ENCODE measurements around the gene TRMT10A.
"Not testable (repeated sequence)": the region's sequence is repeated elsewhere in the genome, so short reads cannot be mapped to it uniquely, and the experiment has no call there.

Gene TRMT10A

DNA sequence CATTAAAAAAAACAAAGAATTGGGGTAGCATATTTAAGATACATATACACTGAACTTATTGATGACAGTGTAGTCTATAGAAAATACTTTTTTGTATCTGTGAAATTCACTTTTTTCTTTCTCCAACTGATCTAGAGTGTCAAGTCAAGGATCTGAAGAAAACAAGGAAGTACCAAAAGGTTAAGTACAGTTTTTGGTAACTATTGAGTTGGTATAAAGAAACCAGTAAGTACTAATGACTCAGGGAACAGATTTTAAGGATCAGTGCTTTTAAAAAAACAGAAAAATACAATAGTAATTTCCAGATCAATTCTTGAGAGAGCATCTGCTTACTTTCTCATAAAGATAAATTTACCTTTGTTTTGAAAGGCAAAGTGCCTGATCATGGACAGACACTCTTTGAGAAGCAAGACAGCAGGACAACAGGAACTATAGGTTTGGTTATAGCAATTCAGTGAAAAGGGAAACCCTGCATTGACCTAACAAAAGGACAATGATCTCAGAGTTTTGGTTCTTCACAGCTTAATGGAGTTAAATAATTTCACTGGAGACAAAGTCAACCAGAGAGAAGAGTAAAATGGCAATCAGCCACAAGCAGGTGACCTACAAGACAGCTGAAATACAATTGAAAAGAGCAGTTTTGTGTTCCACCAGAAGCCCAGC, 23.4 kb downstream of the TRMT10A start:
- no peak for DNase-seq

- no peak for DNase-seq
Observed at GRCh38 chr4:99537674-99538073, 26.2 kb downstream of the TRMT10A start.

DNA sequence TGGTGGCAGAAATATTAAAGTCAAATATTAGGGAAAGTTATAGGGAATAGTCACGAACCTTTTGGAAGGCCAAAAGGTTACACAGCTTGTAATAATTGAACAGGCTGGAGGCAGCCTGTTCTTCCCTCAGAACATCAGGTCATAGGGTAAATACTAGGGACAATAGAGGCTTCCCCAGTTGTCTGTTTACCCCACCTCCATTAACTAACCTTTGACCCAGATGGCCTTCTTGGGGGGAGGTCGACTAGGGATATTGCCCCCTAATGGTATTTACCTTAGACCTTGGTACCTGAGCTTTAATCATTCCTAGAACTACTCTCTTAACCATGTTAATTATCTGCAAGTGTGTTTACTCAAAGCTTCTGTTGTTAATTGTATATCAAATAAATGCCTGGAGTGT, 27.0 kb downstream of the TRMT10A start:
- no peak for DNase-seq

DNA sequence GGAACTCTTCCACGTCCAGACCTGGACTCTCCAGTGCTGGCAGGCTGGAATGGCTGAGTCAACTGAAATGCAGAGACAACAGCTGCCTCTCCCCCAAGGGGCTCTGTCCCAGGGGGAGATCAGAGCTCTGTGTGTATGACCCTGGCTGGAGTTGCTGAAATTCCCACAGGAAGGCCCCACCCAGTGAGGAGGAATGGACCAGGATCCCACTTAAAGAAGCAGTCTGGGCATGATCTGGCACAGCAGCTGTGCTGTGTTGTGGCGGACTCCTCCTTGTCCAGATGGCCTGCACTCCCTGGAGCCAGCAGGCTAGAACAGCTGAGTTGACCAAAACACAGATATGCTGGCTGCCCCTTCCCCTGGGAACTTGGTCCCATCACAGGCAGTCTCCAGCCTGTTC, 27.6 kb downstream of the TRMT10A start:
- DNase-seq: no peak

- DNase-seq: not testable (repeated sequence)
Observed at GRCh38 chr4:99534699-99535098, 29.1 kb downstream of the TRMT10A start.

DNA sequence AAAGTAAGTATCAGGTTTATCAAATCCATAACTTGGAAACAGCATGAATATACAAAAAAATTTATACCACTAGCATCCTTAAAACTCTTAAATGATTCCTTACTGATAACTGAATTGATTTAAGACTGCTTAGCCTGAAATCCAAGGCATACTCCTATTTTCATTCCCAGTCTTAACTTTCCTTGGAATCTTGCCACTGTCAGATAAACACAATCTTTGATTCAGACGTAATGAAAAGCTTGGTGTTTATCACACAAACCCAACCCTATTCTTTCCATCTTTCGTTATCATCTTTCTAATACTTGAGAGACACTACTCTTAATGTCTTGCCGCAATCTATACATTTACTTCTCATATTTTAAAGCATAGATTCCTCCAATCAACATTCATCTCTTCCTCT, 33.9 kb downstream of the TRMT10A start:
- DNase-seq: no peak

DNA sequence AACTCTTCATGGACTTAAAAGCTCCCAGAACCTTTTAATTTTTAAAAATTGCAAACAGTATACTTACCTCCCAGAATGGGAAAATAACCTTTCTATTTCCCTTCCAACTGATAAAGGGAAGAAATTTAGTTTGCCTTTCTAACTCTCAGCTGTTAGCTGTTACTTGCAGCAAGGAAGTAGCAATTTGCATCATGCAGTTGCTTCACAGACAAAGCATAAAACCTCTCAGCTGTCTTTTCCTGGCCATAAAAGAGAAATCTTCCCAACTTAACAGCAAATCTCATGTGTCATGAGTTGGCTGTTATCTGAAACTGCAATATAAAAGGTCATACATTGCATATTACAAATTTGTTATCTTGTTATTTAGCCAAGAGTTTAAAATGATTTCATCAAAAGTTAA, 34.6 kb downstream of the TRMT10A start:
- DNase-seq: no peak

DNA sequence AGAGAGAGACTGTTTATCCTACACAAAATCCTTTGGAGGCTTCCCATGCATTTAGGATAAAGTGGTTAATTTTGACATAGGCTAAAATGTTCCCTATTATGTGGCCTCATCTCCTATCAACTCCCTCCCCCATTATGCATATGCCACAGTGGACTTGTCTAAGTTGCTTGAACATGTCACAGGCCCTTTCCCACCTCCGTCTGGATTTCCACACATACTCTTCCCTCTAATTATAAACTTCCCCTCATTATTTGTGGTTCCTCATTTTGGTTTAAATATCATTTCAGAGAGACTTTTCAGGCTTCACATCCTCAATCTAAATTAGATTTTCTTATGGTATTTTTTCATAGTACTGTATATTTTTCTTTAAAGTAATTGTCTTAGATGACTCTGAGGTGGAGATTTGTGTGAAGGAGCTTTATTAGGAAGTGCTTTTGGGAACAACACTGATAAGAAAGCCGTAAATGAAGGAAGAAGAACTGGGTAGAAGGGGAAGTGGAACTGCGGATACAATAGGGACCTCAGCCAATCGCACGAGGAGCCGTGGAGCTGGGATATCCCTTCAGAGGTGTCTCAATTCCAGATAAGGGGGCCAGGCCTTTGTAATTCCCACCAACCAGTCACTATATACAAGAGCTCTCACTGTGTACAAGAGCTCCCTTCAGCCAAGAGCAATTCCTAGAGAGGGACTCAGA, 45.1 kb downstream of the TRMT10A start:
- DNase-seq: no peak

GRCh38 chr4:99510721-99511120, 53.1 kb downstream of the TRMT10A start, which contains the start of gene C4orf17:
TSS of gene C4orf17 (plus strand) at chr4:99511021. CDS start at chr4:99513082, 2,061 bp downstream.
- no peak for DNase-seq

DNA sequence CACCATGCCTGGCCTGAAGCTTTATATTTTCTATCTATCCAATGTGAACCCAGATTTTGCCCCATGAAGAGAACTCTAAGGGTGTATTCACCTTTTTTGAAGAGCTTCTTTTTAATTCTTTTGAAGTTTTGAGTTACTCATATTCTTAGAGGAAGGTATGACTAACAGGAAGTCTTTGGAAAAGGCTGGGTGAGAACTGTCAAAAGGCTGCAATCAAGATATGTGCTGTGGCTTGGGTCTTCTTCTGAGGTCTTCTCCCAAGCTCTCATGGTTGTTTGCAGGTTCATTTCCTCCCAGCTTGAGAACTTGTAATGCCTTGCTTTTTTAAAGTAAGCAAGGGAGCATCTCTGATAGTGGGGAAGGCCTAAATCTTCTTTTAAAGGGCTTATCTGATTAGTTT, 56.1 kb downstream of the TRMT10A start:
- DNase-seq: peak; percentile 34

GRCh38 chr4:99507349-99507748, 56.5 kb downstream of the TRMT10A start:
- DNase-seq: no peak

DNA sequence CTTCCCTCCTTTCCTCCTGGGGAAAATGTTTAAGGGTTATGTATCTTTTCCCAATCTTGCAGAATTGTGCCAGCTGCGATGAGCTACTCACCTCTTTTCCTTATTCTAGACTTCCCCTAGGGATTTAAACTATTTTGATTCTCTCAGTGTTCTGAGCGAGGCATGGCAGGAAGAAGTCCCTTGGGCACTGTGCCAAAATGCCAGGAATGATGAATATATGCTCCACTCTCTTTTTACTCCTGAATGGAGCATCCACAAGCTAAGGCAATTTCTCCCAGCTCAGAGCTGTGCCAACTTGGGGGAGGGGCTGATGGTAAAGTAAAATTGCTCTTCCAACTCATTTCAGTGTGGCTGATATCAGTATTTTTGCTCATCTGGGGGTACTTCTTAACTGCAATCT, 57.1 kb downstream of the TRMT10A start:
- DNase-seq: no peak

DNA sequence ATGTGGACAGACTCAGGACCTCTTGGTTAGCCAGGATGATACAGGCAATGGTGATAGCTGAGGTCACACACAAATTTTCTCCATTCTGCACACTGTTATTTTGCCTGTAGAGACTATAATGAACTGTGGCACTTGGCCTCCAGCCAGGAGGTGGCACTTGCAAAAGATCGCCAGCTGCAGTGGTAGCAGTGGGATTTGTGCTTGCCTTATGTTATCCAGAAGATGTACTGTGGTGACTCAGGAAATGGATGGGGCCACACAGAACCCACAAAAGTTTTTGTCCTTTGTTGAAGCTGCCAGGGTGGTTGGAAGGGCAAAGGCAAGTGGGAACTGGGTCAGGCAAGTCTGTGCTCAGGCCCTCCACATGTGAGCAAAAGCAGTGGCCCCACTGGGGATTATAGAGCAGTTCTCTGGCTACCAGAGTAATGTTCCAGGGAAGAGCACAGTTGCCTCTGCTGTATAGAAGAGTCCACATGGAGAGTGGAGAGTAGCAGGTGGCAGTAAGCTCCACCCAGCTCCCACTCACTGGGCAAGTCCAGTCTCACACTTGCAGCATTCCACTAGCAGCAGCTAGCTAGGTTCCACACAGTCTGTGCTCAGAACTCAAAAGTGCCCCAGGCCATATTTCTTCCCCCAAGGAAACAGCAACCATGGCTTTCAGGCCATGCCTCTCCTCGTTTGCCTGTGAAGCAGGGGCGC, 58.9 kb downstream of the TRMT10A start:
- DNase-seq: no peak

All from stimulated activated CD4-positive, alpha-beta T cell treated with anti-CD3 and anti-CD28 coated beads, Interleukin-4, amount 100 ng/mL, for 24 hours (primary cell).